GM12864 (cell line): ENCODE results near the gene C2CD2L.
"Not testable (repeated sequence)": the region's sequence is repeated elsewhere in the genome, so short reads cannot be mapped to it uniquely, and the experiment has no call there.

Experiments
- DNase-seq: peaks from one replicate; pipeline ENCODE4 v3.0.0-alpha.2; 2011; ENCODE audit warnings: low read depth
- H3K4me3 ChIP-seq: 2 replicates; pipeline ENCODE4 v1.5.1; 2011; ENCODE audit warnings: mild to moderate bottlenecking, low read depth, low read length, control low read depth
- CTCF ChIP-seq: IDR thresholded peaks from 2 replicates; pipeline ENCODE4 v1.5.1; 2011; ENCODE audit warnings: low read depth, mild to moderate bottlenecking, moderate library complexity, low read length, control low read depth, inconsistent platforms; ENCODE audit errors: missing control alignments

C2CD2L gene

GRCh38 chr11:119106564-119107537, at the start of gene C2CD2L:
Gene C2CD2L, plus strand, starts transcription at chr11:119107344. Its CDS starts 398 bp downstream, at chr11:119107742.
- DNase-seq, result peak; percentile 84
- TF ChIP-seq CTCF, result no peak
- H3K4me3 ChIP-seq, result peak within 1 kb of the TSS; percentile 89

- not testable (repeated sequence) for H3K4me3 ChIP-seq, DNase-seq
Observed at GRCh38 chr11:119059128-119059527, 48.0 kb upstream of the C2CD2L start.

GRCh38 chr11:119061256-119061655, 45.9 kb upstream of the C2CD2L start:
- H3K4me3 ChIP-seq, result no peak overlapping the region
- DNase-seq, result no peak
- no peak for TF ChIP-seq CTCF

GRCh38 chr11:119062779-119063178, 44.4 kb upstream of the C2CD2L start:
- DNase-seq, result no peak
- no peak overlapping the region for H3K4me3 ChIP-seq
- TF ChIP-seq CTCF, result no peak

GRCh38 chr11:119065369-119065768, 41.8 kb upstream of the C2CD2L start:
- DNase-seq, result no peak
- H3K4me3 ChIP-seq, result no peak overlapping the region
- TF ChIP-seq CTCF, result peak; percentile 74

- peak; percentile 91 for DNase-seq
- TF ChIP-seq CTCF, result no peak
- H3K4me3 ChIP-seq, result peak within 1 kb of the TSS; percentile 58
Observed at GRCh38 chr11:119067371-119068222, 39.5 kb upstream of the C2CD2L start, which contains the start of gene VPS11. Gene VPS11, plus strand, starts transcription at chr11:119067818. Its CDS starts 6 bp downstream, at chr11:119067824.

- H3K4me3 ChIP-seq, result no peak overlapping the region
- no peak for DNase-seq
- TF ChIP-seq CTCF, result no peak
Observed at GRCh38 chr11:119077839-119078238, 29.3 kb upstream of the C2CD2L start.
